Uterus (tissue), 4 donors: ENCODE results near the gene LRRC39. TPM values are rescaled to one million over a fixed set of nuclear protein-coding genes. Genes with fewer than 3 reads are reported as not detected.

Experiments
- DNase-seq, 2 donors: peaks; one replicate each; pipeline ENCODE4 v3.0.0-alpha.2; 2019 to 2020
- H3K27ac ChIP-seq, 2 donors: fragments of 200-600 bp; sonication (generic); 1 replicate in 1 of 2; 2 replicates in 1 of 2; pipeline ENCODE4 v1.5.1; 2016 to 2018
- H3K27me3 ChIP-seq, 2 donors: fragments of 200-600 bp; sonication (generic); one replicate each; pipeline ENCODE4 v1.5.1; 2018 to 2019; ENCODE audit warnings: control low read depth in 1 of 2
- H3K36me3 ChIP-seq, 2 donors: fragments of 200-600 bp; sonication (generic); one replicate each; pipeline ENCODE4 v1.5.1; 2019; ENCODE audit warnings: control low read depth in 1 of 2
- H3K4me1 ChIP-seq, 2 donors: fragments of 200-600 bp; sonication (generic); one replicate each; pipeline ENCODE4 v1.5.1; 2018 to 2019; ENCODE audit warnings: control low read depth in 1 of 2
- H3K4me3 ChIP-seq, 2 donors: fragments of 200-600 bp; sonication (generic); 1 replicate in 1 of 2; 2 replicates in 1 of 2; pipeline ENCODE4 v1.5.1; 2018 to 2019; ENCODE audit warnings: mild to moderate bottlenecking in 1 of 2
- H3K9me3 ChIP-seq, 2 donors: fragments of 200-600 bp; sonication (generic); one replicate each; pipeline ENCODE4 v1.5.1; 2019; ENCODE audit warnings: control low read depth in 1 of 2
- POLR2A ChIP-seq, 2 donors: fragments of 450-650 bp; IDR thresholded peaks; one replicate each; pipeline ENCODE4 v1.6.1; 2016; ENCODE audit warnings: antibody characterized with exemption in 2 of 2, mild to moderate bottlenecking in 1 of 2, moderate library complexity in 1 of 2
- intact Hi-C: fragments of 100-400 bp; cut with DNase I; formaldehyde crosslinking; loops from one replicate; pipeline ENCODE4 v1.15.1; 2023; ENCODE audit warnings: low total_unique reads
- small RNA-seq: library from RNA; depleted of rRNA; stranded (forward); fragments of <200 nt; gene quantifications from one replicate; pipeline ENCODE3, GENCODE V24; 2016
- total RNA-seq, 4 donors: library from RNA; depleted of rRNA in 3 of 4; stranded (reverse); fragments of >200 nt in 3 of 4; gene quantifications; one replicate each; pipeline versions ENCODE4 v1.1.0 to v1.2.4, GENCODE V29; 2014 to 2023
- TF ChIP-seq, protein P1 (sequence below), 4 experiments: fragments of 200-600 bp in 2 of 4; fragments of 450-650 bp in 2 of 4; sonication (generic) in 2 of 4; IDR thresholded peaks; one replicate each; pipeline ENCODE4 v1.5.1; 2016 to 2019; ENCODE audit warnings: antibody characterized with exemption in 4 of 4, mild to moderate bottlenecking in 2 of 4, moderate library complexity in 1 of 4
- donor health status: DM: yes; HTN: yes; CAD: no.

Gene LRRC39
- total RNA-seq, 4 donors from 2014 or later: 1.2 to 2.6 (median 1.5) TPM; not detected in 1

- intact Hi-C loops: no loop called here
- no peaks in the 10 kb centered on the region for H3K4me1 ChIP-seq
- H3K27ac ChIP-seq: no peak overlapping the region
- H3K36me3 ChIP-seq: no peaks in the 10 kb centered on the region
- no peak overlapping the region for H3K4me3 ChIP-seq
- DNase-seq: no peak
- H3K9me3 ChIP-seq: no peaks in the 10 kb centered on the region
- TF ChIP-seq POLR2A (IDR thresholded peaks at IDR 0.05): no peak
- TF ChIP-seq, protein P1, sequence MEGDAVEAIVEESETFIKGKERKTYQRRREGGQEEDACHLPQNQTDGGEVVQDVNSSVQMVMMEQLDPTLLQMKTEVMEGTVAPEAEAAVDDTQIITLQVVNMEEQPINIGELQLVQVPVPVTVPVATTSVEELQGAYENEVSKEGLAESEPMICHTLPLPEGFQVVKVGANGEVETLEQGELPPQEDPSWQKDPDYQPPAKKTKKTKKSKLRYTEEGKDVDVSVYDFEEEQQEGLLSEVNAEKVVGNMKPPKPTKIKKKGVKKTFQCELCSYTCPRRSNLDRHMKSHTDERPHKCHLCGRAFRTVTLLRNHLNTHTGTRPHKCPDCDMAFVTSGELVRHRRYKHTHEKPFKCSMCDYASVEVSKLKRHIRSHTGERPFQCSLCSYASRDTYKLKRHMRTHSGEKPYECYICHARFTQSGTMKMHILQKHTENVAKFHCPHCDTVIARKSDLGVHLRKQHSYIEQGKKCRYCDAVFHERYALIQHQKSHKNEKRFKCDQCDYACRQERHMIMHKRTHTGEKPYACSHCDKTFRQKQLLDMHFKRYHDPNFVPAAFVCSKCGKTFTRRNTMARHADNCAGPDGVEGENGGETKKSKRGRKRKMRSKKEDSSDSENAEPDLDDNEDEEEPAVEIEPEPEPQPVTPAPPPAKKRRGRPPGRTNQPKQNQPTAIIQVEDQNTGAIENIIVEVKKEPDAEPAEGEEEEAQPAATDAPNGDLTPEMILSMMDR (IDR thresholded peaks at IDR 0.05): no peak
- no peaks in the 10 kb centered on the region for H3K27me3 ChIP-seq
These were observed 68.4 kb downstream of the LRRC39 start for GRCh38 chr1:100109554-100110066.

DNA sequence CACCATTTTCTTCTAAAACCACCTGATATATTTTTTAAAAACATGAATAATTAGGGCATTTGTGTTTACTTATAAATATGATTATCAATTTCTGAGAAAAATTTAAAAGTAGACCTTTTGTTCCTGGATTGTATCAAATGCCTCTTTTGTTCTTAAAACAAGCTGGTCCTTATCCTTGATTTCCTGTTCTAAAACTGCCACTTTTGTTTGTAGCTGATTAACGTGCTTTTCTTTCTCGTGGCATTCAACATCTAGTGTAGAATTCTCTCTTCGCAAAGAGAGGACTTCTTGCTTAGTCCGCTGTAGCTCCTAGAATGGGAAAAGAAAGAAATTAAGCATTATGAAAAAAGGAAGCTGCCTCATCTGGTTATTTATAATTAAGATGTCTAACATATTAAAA, 70.4 kb downstream of the LRRC39 start:
- TF ChIP-seq, protein P1 (IDR thresholded peaks at IDR 0.05): no peak
- no peak for TF ChIP-seq POLR2A (IDR thresholded peaks at IDR 0.05)
- no peaks in the 10 kb centered on the region for H3K4me1 ChIP-seq
- no peaks in the 10 kb centered on the region for H3K9me3 ChIP-seq
- H3K27me3 ChIP-seq: no peaks in the 10 kb centered on the region
- no peaks in the 10 kb centered on the region for H3K36me3 ChIP-seq
- DNase-seq: no peak
- H3K27ac ChIP-seq: no peak overlapping the region
- no peak overlapping the region for H3K4me3 ChIP-seq
- intact Hi-C loops: no loop called here

DNA sequence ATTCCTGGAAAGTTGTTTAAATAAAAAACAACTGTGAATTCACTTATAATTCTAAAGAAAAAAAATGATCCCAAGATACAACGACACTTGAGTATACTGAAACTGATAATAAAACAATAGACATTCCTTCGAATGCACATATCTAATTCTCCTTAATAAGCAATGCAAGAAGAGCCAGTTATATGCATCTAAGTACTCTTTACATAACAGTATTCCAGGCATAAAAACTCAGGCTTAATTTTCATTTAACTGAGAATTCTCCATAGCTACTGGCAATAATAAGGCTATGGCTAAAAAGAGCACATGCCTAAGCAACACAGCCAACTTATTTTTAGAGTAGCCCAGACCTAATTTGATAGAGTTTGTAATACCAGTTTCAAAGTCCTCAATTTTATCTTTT, 76.5 kb downstream of the LRRC39 start:
- no peak for DNase-seq
- intact Hi-C loops: no loop called here
- no peak for TF ChIP-seq POLR2A (IDR thresholded peaks at IDR 0.05)
- TF ChIP-seq, protein P1 (IDR thresholded peaks at IDR 0.05): no peak
- H3K36me3 ChIP-seq: no peaks in the 10 kb centered on the region
- H3K4me1 ChIP-seq: no peaks in the 10 kb centered on the region
- no peak overlapping the region for H3K4me3 ChIP-seq
- H3K27ac ChIP-seq: no peak overlapping the region
- no peaks in the 10 kb centered on the region for H3K27me3 ChIP-seq
- no peaks in the 10 kb centered on the region for H3K9me3 ChIP-seq

DNA sequence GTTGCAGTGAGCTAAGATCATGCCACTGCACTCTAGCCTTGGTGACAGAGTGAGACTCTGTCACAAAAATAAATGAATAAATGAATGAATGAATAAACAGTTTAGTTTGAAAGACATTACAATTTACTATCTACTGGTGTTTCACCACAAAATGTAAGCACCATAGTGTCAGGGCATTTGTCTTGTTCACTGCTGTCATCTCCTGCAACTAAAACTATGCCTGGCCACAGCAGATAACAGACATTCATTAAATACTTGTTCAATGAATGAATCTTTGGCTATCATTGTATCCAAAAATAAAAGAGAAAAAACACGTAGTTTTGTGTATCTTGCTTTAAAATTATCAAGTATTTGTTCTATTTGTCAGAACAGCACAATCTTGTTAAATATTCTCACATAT, 77.9 kb downstream of the LRRC39 start:
- Histone ChIP-seq H3K27ac (no peak overlapping the region), H3K4me1 (no peaks in the 10 kb centered on the region), H3K36me3 (no peaks in the 10 kb centered on the region), H3K9me3 (no peaks in the 10 kb centered on the region), H3K27me3 (no peaks in the 10 kb centered on the region), H3K4me3 (no peak overlapping the region)
- intact Hi-C loops: no loop called here
- DNase-seq: no peak
- TF ChIP-seq, protein P1 (IDR thresholded peaks at IDR 0.05): no peak
- TF ChIP-seq POLR2A (IDR thresholded peaks at IDR 0.05): no peak

Small RNAs within 50 kb of the gene (small RNA-seq; reads per million reads assigned to genes)
- gene AC093019.1: not detected
- gene RPL23AP90: not detected

Other genes with a start within 250 kb of the LRRC39 start
- gene SLC35A3, start 208.3 kb downstream of the LRRC39 start, total RNA-seq: 10 to 100 TPM in 3 of 4 donors, 1 to 10 TPM in 1; 6.7 to 65.3 (median 28.8) TPM
- 1 to 10 TPM in 3 of 4 donors, under 1 TPM in 1; 0.77 to 7.6 (median 4.5) TPM for gene SASS6, start 45.3 kb downstream of the LRRC39 start, total RNA-seq
- gene TRMT13, start 45.1 kb downstream of the LRRC39 start, total RNA-seq: 10 to 100 TPM; 12.0 to 54.1 (median 22.7) TPM
- gene DBT, start 71.6 kb upstream of the LRRC39 start, total RNA-seq: 10 to 100 TPM in 2 of 4 donors, 1 to 10 TPM in 2; 6.4 to 15.2 (median 10.5) TPM
- gene RTCA, start 88.0 kb upstream of the LRRC39 start, total RNA-seq: 10 to 100 TPM in 3 of 4 donors, 1 to 10 TPM in 1; 8.7 to 29.5 (median 14.8) TPM
- 10 to 100 TPM in 3 of 4 donors, 1 to 10 TPM in 1; 9.0 to 32.4 (median 23.0) TPM for gene CDC14A, start 174.2 kb upstream of the LRRC39 start, total RNA-seq